ENCODE results near the gene TBCCD1.
A peak's percentile ranks its signal among the peaks of the same experiment; 100 is the strongest.

TBCCD1 gene

DNA sequence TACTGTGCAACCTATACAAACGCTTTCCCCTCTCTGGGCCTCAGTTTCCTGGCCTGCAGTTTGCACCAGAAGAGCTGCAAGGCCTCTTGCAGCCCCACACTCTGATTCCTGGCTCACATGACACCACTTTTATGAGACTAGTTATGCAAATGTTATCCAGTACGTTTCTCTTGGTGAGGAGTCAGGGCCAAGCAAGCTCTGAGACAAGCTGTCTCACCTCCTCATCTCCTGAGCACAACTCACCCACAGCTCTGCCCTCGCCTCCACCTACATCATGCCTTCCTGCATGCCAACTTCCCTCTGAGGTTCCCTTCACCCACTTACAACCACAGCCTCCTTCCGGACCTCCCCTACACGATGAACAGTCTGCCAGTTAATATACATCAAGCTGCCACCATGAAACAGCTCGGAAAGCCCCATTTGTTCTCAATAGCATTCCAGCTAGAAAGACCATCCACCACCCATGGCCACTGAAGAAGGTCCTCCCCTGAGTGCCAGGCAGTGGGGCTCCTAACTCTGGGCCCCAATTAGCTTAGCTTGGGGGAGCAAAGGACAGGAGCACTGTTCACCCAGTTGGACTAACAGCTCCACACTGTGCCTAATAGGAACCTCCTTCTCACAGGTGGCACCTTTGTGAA lies 48.0 kb downstream of the TBCCD1 start:
- TF ChIP-seq CTCF (IDR thresholded peaks at IDR 0.05), result no peak

GRCh38 chr3:186517218-186517617 lies 49.9 kb downstream of the TBCCD1 start:
- no peak for TF ChIP-seq CTCF (IDR thresholded peaks at IDR 0.05)

DNA sequence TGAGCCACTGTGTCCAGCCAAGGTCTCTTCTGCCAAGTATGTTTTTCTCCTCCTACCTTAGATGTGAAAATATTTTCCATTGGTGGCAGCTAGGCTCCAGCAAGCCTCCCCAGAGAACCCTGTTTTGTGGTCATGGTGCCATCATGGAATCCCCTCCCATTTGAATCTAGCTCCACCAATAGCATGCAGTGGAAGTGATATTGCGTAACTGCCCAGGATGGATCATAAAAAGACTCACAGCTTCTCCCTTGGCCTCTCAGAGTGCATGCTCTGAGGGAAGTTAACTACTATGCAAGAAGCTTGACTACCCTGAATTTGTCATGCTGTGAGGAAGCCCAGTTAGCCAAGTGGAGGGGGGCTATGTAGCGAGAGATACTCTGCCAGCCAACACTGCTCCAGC lies 50.5 kb downstream of the TBCCD1 start:
- no peak for TF ChIP-seq CTCF (IDR thresholded peaks at IDR 0.05)

GRCh38 chr3:186515125-186515524 lies 52.0 kb downstream of the TBCCD1 start:
- no peak for TF ChIP-seq CTCF (IDR thresholded peaks at IDR 0.05)

DNA sequence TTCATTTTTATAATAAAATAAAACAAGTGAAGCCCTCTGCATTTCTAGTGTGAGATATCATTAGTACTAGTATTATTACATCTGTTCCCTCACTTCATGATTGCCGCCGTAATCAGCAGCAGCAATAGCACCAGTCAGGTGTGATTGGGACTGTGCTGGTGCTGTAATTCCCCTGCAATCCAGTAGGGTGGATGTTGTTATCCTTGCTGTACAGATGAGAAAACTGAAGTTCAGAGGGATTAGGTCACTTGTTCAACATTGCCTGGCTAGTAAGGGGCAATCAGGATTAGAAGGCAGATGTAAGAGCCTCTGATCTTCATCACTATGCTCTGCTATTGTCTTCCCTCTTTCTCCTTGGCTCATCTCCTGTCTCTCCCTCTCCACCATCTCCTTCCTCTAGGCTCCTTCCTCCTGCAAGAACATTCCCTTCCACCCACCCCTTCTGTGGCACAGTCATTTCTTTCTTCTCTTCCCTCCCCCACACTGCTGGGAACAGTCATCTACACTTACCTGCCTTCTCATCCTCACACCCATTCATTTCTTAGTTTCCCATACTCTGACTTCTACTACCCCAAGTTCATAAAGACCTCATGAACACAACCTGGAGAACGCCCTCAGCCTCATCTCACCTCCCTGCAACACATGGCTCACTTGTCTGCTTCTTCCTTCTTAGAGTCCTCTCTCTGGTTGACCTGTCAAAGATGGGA lies 52.7 kb downstream of the TBCCD1 start:
- TF ChIP-seq CTCF (IDR thresholded peaks at IDR 0.05), result peak; percentile 31; the same call in 1 of the 2 replicates

GRCh38 chr3:186513386-186513785 lies 53.8 kb downstream of the TBCCD1 start:
- no peak for TF ChIP-seq CTCF (IDR thresholded peaks at IDR 0.05)

DNA sequence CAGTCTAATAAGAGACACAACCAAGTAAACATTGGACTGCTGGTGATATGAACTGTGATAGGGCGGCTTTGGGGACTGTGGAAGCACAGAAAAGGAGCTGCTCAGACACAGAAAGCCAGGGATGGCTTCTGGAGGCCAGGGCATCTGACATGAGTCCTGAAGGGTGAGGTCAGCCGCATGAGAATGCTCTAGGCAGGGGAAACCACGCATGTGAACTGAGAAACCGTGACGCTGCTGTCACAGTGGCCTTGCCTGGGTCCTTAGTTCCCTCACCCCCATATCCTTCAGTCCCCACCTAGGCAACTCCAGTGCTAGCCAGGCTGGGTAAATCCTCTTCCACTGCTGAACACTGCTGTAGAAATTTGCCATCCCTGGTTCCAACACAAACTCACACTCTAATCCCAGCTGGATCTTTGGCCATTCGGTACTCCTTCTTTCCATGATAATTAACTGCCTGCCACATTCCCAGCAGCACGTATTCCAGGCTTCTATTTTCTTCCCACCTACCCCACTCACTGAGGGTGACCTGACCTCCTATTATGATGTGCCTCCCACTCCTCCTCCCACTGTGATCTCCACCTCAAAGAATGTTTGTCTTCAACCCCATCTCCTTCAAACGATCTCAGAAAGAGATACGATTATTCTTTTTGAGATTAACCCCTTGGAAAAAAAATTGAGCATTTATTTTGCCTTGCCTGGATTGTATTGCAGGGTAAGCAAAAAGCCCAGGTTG lies 54.4 kb downstream of the TBCCD1 start:
- TF ChIP-seq CTCF (IDR thresholded peaks at IDR 0.05), result no peak

Measured in LNCAP (cell line).